ENCODE data around the gene DNAAF2. TPM values are rescaled to one million over a fixed set of nuclear protein-coding genes. Genes with fewer than 3 reads are reported as not detected.

The DNAAF2 gene
- total and polyA plus RNA-seq, 12 donors = 2.9 to 6.9 (median 4.6) TPM

DNA sequence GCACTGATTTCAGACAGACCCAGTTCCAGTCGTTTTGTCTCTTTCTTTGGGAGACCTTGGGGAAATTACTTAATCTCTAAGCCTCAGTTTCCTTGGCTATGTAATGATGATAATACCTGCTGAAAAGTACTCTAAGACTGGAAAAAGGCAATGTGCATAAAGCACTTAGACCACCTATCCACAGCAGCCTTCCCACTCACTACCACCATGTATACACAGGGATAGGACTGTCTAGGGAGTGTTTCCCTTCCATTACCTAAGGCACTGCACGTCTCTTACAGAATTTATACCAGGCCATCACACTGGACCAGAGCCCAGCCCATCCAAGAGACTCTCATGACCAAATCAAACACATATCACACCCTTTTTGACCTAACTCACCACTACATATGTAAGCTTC lies 55.2 kb downstream of the DNAAF2 start:
- Histone ChIP-seq H3K36me3 (peaks cover 0 to 63% (median 18%) of the 10 kb centered on the region in 9 donors), H3K27ac (no peak overlapping the region), H3K4me1 (peaks cover 2 to 32% (median 14%) of the 10 kb centered on the region in 9 donors), H3K9me3 (no peaks in the 10 kb centered on the region), H3K4me3 (no peak overlapping the region), H3K27me3 (no peaks in the 10 kb centered on the region)
- WGBS, 2 donors = 82 to 89% methylated on average over 2 of the region's 2 CpGs
- no peak for ATAC-seq
- intact Hi-C loops (cut with DNase I) = no loop called here
- DNase-seq = no peak
- TF ChIP-seq, protein P1, sequence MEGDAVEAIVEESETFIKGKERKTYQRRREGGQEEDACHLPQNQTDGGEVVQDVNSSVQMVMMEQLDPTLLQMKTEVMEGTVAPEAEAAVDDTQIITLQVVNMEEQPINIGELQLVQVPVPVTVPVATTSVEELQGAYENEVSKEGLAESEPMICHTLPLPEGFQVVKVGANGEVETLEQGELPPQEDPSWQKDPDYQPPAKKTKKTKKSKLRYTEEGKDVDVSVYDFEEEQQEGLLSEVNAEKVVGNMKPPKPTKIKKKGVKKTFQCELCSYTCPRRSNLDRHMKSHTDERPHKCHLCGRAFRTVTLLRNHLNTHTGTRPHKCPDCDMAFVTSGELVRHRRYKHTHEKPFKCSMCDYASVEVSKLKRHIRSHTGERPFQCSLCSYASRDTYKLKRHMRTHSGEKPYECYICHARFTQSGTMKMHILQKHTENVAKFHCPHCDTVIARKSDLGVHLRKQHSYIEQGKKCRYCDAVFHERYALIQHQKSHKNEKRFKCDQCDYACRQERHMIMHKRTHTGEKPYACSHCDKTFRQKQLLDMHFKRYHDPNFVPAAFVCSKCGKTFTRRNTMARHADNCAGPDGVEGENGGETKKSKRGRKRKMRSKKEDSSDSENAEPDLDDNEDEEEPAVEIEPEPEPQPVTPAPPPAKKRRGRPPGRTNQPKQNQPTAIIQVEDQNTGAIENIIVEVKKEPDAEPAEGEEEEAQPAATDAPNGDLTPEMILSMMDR (IDR thresholded peaks at IDR 0.05) = no peak

DNA sequence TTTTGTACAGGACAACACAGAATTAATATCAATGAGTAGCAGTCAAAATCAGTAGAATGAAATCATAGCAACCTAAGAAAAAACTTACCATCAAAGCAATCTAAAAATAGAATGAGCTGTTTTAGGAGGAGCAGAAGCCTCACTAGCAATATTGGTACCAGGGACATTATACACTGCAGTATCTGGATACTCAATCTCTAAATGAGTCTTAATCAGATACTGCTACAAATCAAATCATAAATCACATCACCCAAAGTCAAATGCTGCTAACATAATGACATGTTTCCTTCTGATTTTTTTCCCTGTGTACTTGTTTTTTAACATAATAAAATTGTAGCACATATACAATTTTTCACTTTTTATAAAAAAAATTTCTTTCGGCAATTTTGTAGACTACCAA lies 56.9 kb downstream of the DNAAF2 start:
- intact Hi-C loops (cut with DNase I) = no loop called here
- TF ChIP-seq, protein P1 (IDR thresholded peaks at IDR 0.05) = no peak
- no peaks in the 10 kb centered on the region for H3K9me3 ChIP-seq
- no peak overlapping the region for H3K4me3 ChIP-seq
- no peak for ATAC-seq
- DNase-seq = no peak
- peaks cover 0 to 15% (median 1%) of the 10 kb centered on the region in 9 donors for H3K4me1 ChIP-seq
- H3K27ac ChIP-seq = no peak overlapping the region
- H3K36me3 ChIP-seq = peaks cover 0 to 58% (median 14%) of the 10 kb centered on the region in 9 donors
- 100% methylated on average over 1 of the region's 1 CpG for WGBS, 2 donors
- no peaks in the 10 kb centered on the region for H3K27me3 ChIP-seq

Other genes starting within 250 kb of the DNAAF2 start
- gene RPS29, start 48.9 kb downstream of the DNAAF2 start, total RNA-seq = 100 to 1,000 TPM; 619 to 959 (median 708) TPM
- 1,000 to 10,000 TPM; 1,122 to 2,979 TPM for gene RPS29, start 48.9 kb downstream of the DNAAF2 start, polyA plus RNA-seq
- 10 to 100 TPM in 1 of 10 donors, 1 to 10 TPM in 9; 2.7 to 38.4 (median 7.0) TPM for gene LRR1, start 36.3 kb downstream of the DNAAF2 start, total RNA-seq
- gene LRR1, start 36.3 kb downstream of the DNAAF2 start, polyA plus RNA-seq = 1 to 10 TPM; 3.3 to 5.7 TPM
- gene RPL36AL, start 14.6 kb downstream of the DNAAF2 start, total RNA-seq = 100 to 1,000 TPM; 103 to 164 (median 127) TPM
- 100 to 1,000 TPM; 253 to 562 TPM for gene RPL36AL, start 14.6 kb downstream of the DNAAF2 start, polyA plus RNA-seq
- gene MGAT2, start 14.4 kb downstream of the DNAAF2 start, total RNA-seq = 10 to 100 TPM in 9 of 10 donors, 1 to 10 TPM in 1; 9.7 to 23.4 (median 14.3) TPM
- gene MGAT2, start 14.4 kb downstream of the DNAAF2 start, polyA plus RNA-seq = 10 to 100 TPM in 1 of 2 donors, 1 to 10 TPM in 1; 6.1 to 18.9 TPM
- gene POLE2, start 53.0 kb upstream of the DNAAF2 start, total RNA-seq = 1 to 10 TPM in 2 of 10 donors, under 1 TPM in 8; 0.25 to 1.1 (median 0.64) TPM
- 1 to 10 TPM; 1.3 to 2.0 TPM for gene POLE2, start 53.0 kb upstream of the DNAAF2 start, polyA plus RNA-seq
- gene KLHDC1, start 57.9 kb upstream of the DNAAF2 start, total RNA-seq = 1 to 10 TPM; 5.0 to 8.1 (median 7.4) TPM
- gene KLHDC1, start 57.9 kb upstream of the DNAAF2 start, polyA plus RNA-seq = 1 to 10 TPM in 1 of 2 donors, under 1 TPM in 1; 0.99 to 6.9 TPM
- gene KLHDC2, start 132.9 kb upstream of the DNAAF2 start, total RNA-seq = 100 to 1,000 TPM in 1 of 10 donors, 10 to 100 TPM in 9; 68.9 to 106 (median 83.8) TPM
- 10 to 100 TPM; 40.2 to 41.7 TPM for gene KLHDC2, start 132.9 kb upstream of the DNAAF2 start, polyA plus RNA-seq
- gene NEMF, start 217.5 kb upstream of the DNAAF2 start, total RNA-seq = 10 to 100 TPM; 45.0 to 67.4 (median 55.5) TPM
- gene NEMF, start 217.5 kb upstream of the DNAAF2 start, polyA plus RNA-seq = 10 to 100 TPM; 18.0 to 54.2 TPM